Astrocyte of the cerebellum (primary cell): Measurements from ENCODE around the gene BMP8B.
A peak's percentile ranks its signal among the peaks of the same experiment; 100 is the strongest.
"Not testable (repeated sequence)": the region's sequence is repeated elsewhere in the genome, so short reads cannot be mapped to it uniquely, and the experiment has no call there.

Experiments
- DNase-seq: peaks from one replicate; pipeline ENCODE4 v3.0.0-alpha.2; 2011; ENCODE audit warnings: low read depth
- H3K4me3 ChIP-seq: 2 replicates; pipeline ENCODE4 v1.5.1; 2011; ENCODE audit warnings: mild to moderate bottlenecking, low read depth, low read length, moderate library complexity
- in situ Hi-C: cut with HindIII; loops from 2 replicates; pipeline ENCODE4 v1.10.0; 2017; ENCODE audit warnings: low sequenced_read_pairs
- TF ChIP-seq, protein P1 (sequence below): IDR thresholded peaks from 2 replicates; pipeline ENCODE4 v1.5.1; 2012; ENCODE audit warnings: low read length, low read depth, moderate library complexity, mild to moderate bottlenecking; ENCODE audit errors: missing control alignments

Gene BMP8B

DNA sequence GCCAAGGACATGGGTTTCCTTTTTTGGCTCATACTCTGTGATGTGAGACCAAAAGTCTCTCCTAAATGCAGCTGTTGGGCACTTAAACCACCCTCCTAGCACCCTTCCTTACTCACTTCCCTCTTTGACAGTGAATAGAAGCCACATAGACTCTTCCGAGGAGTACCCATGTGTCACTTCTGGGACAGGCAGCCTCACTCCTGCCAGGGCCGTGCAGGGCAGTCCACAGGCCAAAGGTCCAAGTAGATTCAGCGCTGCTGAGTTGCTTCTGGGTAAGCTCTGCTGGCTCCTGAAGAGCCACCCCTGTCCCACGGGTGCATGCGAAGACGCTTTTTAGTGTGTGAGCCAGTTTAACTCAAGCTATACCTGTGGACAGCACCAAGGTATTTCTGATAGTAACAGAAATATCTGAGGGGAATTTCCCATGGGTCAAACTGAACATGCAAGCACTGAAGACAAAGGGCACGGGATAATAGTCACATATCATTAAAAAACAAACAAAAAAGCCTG is 36.8 kb upstream of the BMP8B start:
- no peak for DNase-seq

DNA sequence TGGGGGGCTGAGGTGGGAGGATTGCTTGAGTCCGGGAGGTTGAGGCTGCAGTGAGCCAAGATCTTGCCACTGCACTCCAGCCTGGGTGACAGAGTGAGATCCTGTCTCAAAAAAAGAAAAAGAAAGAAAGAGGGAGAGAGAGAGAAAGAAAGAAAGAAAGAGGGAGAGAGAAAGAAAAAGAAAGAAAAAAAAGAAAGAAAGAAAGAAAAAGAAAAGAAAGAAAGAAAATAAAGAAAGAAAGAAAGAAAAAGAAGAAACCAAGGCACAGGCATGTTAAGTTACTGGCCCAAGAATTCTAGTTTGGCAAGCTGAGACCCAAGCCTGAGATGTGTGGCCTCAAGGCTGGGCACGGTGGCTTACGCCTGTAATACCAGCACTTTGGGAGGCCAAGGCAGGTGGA is 34.8 kb upstream of the BMP8B start:
- in situ Hi-C loops, DNase-seq, H3K4me3 ChIP-seq: not testable (repeated sequence)

More for the DNA sequence above, 36.8 kb upstream of the BMP8B start:
- in situ Hi-C loops, result no loop called here
- TF ChIP-seq, protein P1, sequence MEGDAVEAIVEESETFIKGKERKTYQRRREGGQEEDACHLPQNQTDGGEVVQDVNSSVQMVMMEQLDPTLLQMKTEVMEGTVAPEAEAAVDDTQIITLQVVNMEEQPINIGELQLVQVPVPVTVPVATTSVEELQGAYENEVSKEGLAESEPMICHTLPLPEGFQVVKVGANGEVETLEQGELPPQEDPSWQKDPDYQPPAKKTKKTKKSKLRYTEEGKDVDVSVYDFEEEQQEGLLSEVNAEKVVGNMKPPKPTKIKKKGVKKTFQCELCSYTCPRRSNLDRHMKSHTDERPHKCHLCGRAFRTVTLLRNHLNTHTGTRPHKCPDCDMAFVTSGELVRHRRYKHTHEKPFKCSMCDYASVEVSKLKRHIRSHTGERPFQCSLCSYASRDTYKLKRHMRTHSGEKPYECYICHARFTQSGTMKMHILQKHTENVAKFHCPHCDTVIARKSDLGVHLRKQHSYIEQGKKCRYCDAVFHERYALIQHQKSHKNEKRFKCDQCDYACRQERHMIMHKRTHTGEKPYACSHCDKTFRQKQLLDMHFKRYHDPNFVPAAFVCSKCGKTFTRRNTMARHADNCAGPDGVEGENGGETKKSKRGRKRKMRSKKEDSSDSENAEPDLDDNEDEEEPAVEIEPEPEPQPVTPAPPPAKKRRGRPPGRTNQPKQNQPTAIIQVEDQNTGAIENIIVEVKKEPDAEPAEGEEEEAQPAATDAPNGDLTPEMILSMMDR, result no peak
- H3K4me3 ChIP-seq, result no peak overlapping the region

DNA sequence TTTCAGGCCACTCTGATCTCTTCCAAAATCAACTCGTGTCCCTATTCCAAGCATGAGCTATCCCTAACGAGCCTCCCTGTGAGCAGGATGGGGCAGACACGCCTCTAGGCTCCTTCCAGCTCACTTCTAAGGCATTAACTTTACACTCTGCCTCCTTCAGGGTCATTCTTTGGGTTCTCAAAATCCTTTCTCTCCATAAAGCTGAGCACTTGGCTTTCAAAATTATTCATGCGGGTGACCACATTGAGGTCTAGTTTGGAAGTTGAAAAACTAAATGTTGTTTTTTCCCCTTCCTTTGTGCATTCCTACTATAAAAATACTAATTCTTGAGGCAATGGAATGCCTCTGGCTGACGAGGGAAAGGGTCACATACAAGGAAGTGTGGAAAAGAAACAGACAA is 33.5 kb upstream of the BMP8B start:
- no peak for DNase-seq
- in situ Hi-C loops, result no loop called here
- no peak overlapping the region for H3K4me3 ChIP-seq
- TF ChIP-seq, protein P1, result no peak

DNA sequence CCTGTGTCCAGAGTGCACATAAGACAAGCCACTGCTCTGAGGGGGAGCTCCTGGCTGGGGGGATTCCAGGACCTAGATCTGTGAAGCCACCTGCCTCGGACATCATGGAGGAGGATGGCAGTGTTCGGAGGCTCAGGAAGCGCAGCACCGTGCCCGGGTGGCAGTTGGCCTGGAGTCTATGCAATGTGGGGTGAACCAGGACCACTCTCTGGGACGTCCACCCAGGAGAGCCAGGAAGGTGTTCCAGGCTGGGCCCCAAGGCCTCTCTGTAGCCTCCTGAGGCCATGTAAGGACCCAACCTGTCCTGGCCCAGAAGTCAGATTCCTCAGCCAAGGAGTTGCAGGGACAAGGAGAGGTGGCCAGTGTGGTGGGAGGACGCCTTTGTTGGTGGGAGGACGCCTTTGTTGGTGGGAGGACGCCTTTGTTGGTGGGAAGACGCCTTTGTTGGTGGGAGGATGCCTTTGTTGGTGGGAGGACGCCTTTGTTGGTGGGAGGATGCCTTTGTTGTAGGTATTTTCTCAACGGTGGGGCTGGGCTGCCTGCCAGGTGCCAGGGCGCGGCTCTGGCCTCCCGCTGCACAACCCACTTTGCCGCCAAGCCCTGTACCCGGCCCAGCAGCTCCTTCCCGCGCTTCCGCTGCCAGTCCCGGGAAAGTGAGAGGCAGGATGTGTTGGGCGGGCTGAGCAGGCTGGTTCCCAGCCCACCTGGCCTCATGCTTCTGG is 30.6 kb upstream of the BMP8B start:
- TF ChIP-seq, protein P1, result no peak
- in situ Hi-C loops, result no loop called here
- DNase-seq, result no peak
- no peak overlapping the region for H3K4me3 ChIP-seq

DNA sequence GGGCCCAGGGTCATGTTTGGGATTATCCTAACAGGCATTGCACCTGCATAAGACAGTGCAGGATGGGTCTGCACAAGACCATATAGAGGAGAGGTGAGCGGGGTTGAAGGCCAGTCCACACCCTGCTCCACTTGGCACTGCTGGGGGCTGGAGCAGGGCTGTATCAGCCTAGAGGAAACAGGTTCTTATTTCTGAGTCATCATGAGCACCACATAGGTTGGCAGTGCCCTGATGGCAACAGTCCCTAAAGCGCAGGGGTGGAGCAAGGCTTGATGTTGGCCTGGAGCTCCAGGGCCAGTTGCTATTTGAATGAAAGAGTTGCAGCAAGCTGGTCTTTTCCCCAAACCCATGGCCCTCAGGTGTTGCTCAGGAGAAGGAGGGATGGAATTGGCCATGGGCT is 29.8 kb upstream of the BMP8B start:
- no peak for DNase-seq
- TF ChIP-seq, protein P1, result no peak
- in situ Hi-C loops, result no loop called here
- H3K4me3 ChIP-seq, result no peak overlapping the region

DNA sequence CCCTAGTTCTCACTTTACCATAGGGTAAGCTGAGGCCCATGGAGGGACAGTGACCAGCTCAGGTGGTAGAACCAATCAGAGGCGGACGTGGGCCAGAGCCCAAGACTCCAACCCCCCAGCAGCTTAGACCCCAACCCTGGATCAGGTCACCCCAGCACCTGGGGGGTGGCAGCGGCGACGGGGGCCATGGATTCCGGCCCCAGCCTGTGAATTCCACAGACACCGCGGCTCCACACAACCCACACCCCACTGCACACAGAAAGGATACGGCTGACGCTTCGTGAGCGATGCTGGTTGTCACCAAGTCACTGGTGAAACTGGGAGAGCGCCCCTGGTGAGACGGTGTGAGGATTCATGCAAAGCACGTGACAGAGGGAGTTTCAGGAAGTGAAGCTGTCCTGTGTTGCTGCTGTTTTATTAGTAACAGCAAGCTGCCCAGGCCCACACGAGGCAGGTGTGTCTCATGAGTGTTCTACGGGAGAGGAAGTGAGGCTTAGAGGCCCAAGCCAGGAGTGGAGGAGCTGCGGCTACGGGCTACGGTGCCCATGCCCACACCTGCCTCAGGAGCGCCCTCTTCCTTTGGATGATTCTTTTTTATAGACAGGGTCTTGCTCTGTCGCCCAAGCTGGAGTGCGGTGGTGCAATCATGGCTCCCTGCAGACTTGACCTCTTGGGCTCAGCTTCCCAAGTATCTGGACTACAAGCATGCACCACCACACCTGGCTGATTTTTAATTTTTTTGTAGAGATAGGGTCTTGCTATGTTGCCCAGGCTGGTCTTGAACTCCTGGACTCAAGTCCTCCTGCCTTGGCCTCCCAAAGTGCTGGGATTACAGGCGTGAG is 28.6 kb upstream of the BMP8B start:
- in situ Hi-C loops, H3K4me3 ChIP-seq: not testable (repeated sequence)

DNA sequence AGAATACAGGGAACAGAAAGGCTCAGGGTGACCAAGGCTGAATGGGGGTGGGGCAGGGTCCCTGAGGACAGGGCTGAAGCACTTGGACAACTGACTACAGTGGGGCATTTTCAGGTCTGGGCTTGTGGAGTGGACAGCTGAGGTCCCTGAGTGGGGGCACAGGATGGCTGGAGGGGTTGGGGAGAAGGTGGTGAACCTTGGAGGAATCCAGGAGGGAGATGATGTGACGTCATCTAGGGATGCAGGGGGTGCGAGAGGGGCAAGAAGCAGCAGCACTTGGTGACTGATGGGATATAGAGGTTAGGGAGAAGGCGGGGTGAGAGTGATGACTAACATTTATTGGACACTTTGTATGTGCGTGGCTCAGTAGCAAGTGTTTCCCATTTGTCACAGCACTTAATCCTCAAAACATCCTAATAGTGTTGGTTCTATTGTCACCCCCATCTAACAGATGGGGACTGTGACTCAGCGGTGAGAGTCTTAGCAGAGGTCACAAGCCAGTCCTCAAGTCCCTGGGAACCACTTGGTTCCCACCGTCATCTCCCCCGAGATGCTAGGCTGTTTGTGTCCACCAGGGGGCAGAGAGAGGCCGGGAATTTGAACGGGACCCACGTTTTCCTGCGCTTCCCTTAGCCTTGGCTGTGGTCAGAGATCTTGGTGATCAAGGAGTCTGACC is 27.9 kb upstream of the BMP8B start:
- TF ChIP-seq, protein P1, result peak; percentile 82
- peak; percentile 37 for DNase-seq
- in situ Hi-C loops, result no loop called here
- H3K4me3 ChIP-seq, result no peak overlapping the region

More for the DNA sequence above, 28.6 kb upstream of the BMP8B start:
- DNase-seq, result not testable (repeated sequence)
